K562 (cell line): ENCODE measurements around the gene FBXO10. TPM values are rescaled to one million over a fixed set of nuclear protein-coding genes. Genes with fewer than 3 reads are reported as not detected.

Experiments
- DACH1 ChIP-seq: fragments of 450-650 bp; IDR thresholded peaks from 2 replicates; pipeline ENCODE4 v1.6.1; 2018; ENCODE audit not compliant: partially characterized antibody
- ETV6 ChIP-seq, 3 experiments: fragments of 150-350 bp in 1 of 3; sonication (generic) in 1 of 3; formaldehyde crosslinking in 1 of 3; IDR thresholded peaks; 2 replicates each; pipeline versions ENCODE4 v1.6.1 to v1.8.0; 2014 to 2022; ENCODE audit warnings: borderline replicate concordance in 2 of 3, low read depth in 2 of 3, antibody characterized with exemption in 1 of 3, low read length in 1 of 3, mild to moderate bottlenecking in 1 of 3, missing genetic modification reagents in 1 of 3
- FOXJ3 ChIP-seq: sonication (generic); formaldehyde crosslinking; IDR thresholded peaks from 2 replicates; pipeline ENCODE4 v1.4.0; 2020; ENCODE audit warnings: mild to moderate bottlenecking, missing genetic modification reagents
- HDAC1 ChIP-seq, 2 experiments: fragments of 450-650 bp; IDR thresholded peaks; 2 replicates each; pipeline ENCODE4 v1.6.1; 2016 to 2017; ENCODE audit warnings: inconsistent platforms in 1 of 2, mild to moderate bottlenecking in 1 of 2, moderate library complexity in 1 of 2
- HMG20B ChIP-seq: fragments of 250-450 bp; sonication (Bioruptor Pico); IDR thresholded peaks from 2 replicates; pipeline ENCODE4 v1.5.0; 2021; ENCODE audit warnings: mild to moderate bottlenecking
- MEF2D ChIP-seq: conservative IDR thresholded peaks from 2 replicates; pipeline ENCODE4 v1.6.1; 2016; ENCODE audit warnings: low read depth, missing genetic modification characterization, missing compliant biosample characterization
- MTA2 ChIP-seq: fragments of 450-650 bp; IDR thresholded peaks from 2 replicates; pipeline ENCODE4 v1.6.1; 2016; ENCODE audit warnings: low read depth
- POLR3G ChIP-seq: IDR thresholded peaks from 2 replicates; pipeline ENCODE4 v1.6.1; 2011; ENCODE audit not compliant: insufficient read length, insufficient replicate concordance; ENCODE audit errors: extremely low read depth
- SLC30A9 ChIP-seq: fragments of 250-450 bp; sonication (Bioruptor Pico); IDR thresholded peaks from 2 replicates; pipeline ENCODE4 v1.8.0; 2022; ENCODE audit warnings: mild to moderate bottlenecking, moderate library complexity
- TBP ChIP-seq: optimal IDR thresholded peaks from 2 replicates; pipeline ENCODE3; 2011; ENCODE audit warnings: low read depth, low read length, improper control_type of control experiment
- ZBED1 ChIP-seq: IDR thresholded peaks from 2 replicates; pipeline ENCODE4 v1.6.1; 2014
- ZFP1 ChIP-seq: fragments of 450-650 bp; formaldehyde crosslinking; IDR thresholded peaks from 2 replicates; pipeline ENCODE4 v1.4.0; 2020; ENCODE audit warnings: mild to moderate bottlenecking, mixed read lengths
- polyA plus RNA-seq, 8 experiments: library from polyadenylated mRNA; depleted of rRNA in 4 of 8; stranded (reverse) in 5 of 8; unstranded in 3 of 8; fragments of >200 nt; fragmentation: Nextera tagmentation in 2 of 8; fragmentation: Illumina TruSeq in 1 of 8; extraction: Ambion mirVana in 2 of 8; extraction: Trizol in 1 of 8; gene quantifications; 2 replicates each; pipeline versions ENCODE4 v1.2.1 to v1.2.3, GENCODE V29; 2011 to 2014; ENCODE audit warnings: inconsistent platforms in 1 of 8, missing spikeins in 1 of 8
- total RNA-seq, 7 experiments: library from RNA; depleted of rRNA in 6 of 7; stranded (reverse); fragments of >200 nt in 6 of 7; fragmentation: Illumina TruSeq in 2 of 7; extraction: Trizol in 2 of 7; gene quantifications; 2 replicates each; pipeline versions ENCODE4 v1.2.1 to v1.2.3, GENCODE V29; 2011 to 2021; ENCODE audit warnings: low replicate concordance in 1 of 7
- TF ChIP-seq, protein P1 (sequence below): fragments of 450-650 bp; IDR thresholded peaks from 2 replicates; pipeline ENCODE4 v1.6.1; 2016; ENCODE audit warnings: low read depth
- TF ChIP-seq, protein P2 (sequence below): sonication (generic); formaldehyde crosslinking; IDR thresholded peaks from 2 replicates; pipeline ENCODE4 v1.8.0; 2022; ENCODE audit warnings: missing genetic modification reagents, mild to moderate bottlenecking, borderline replicate concordance

The FBXO10 gene
- total and polyA plus RNA-seq, 9 of the 15 experiments (the other 6 are each of a cell fraction or from before 2014, with no cell fraction given), result 0.84 to 9.9 (median 6.0) TPM

GRCh38 chr9:37486616-37487548 lies 89.3 kb downstream of the FBXO10 start (continued):
- TF ChIP-seq, protein P1, sequence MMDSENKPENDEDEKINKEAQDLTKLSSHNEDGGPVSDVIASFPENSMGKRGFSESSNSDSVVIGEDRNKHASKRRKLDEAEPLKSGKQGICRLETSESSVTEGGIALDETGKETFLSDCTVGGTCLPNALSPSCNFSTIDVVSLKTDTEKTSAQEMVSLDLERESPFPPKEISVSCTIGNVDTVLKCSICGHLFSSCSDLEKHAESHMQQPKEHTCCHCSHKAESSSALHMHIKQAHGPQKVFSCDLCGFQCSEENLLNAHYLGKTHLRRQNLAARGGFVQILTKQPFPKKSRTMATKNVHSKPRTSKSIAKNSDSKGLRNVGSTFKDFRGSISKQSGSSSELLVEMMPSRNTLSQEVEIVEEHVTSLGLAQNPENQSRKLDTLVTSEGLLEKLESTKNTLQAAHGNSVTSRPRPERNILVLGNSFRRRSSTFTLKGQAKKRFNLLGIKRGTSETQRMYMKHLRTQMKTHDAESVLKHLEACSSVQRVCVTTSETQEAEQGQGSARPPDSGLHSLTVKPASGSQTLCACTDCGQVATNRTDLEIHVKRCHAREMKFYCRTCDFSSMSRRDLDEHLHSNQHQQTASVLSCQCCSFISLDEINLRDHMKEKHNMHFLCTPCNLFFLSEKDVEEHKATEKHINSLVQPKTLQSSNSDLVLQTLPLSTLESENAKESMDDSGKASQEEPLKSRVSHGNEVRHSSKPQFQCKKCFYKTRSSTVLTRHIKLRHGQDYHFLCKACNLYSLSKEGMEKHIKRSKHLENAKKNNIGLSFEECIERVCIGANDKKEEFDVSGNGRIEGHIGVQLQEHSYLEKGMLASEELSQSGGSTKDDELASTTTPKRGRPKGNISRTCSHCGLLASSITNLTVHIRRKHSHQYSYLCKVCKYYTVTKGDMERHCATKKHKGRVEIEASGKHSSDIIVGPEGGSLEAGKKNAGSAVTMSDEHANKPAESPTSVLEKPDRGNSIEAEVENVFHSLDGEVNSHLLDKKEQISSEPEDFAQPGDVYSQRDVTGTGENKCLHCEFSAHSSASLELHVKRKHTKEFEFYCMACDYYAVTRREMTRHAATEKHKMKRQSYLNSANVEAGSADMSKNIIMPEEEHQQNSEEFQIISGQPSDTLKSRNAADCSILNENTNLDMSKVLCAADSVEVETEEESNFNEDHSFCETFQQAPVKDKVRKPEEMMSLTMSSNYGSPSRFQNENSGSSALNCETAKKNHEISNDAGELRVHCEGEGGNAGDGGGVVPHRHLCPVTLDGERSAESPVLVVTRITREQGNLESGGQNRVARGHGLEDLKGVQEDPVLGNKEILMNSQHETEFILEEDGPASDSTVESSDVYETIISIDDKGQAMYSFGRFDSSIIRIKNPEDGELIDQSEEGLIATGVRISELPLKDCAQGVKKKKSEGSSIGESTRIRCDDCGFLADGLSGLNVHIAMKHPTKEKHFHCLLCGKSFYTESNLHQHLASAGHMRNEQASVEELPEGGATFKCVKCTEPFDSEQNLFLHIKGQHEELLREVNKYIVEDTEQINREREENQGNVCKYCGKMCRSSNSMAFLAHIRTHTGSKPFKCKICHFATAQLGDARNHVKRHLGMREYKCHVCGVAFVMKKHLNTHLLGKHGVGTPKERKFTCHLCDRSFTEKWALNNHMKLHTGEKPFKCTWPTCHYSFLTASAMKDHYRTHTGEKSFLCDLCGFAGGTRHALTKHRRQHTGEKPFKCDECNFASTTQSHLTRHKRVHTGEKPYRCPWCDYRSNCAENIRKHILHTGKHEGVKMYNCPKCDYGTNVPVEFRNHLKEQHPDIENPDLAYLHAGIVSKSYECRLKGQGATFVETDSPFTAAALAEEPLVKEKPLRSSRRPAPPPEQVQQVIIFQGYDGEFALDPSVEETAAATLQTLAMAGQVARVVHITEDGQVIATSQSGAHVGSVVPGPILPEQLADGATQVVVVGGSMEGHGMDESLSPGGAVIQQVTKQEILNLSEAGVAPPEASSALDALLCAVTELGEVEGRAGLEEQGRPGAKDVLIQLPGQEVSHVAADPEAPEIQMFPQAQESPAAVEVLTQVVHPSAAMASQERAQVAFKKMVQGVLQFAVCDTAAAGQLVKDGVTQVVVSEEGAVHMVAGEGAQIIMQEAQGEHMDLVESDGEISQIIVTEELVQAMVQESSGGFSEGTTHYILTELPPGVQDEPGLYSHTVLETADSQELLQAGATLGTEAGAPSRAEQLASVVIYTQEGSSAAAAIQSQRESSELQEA, result no peak
- TF ChIP-seq ETV6 (IDR thresholded peaks at IDR 0.05; ENCODE audit: borderline replicate concordance in 1 of 2, low read depth in 2 of 2, low read length in 1 of 2) (no peak), ETV6 (CRISPR knock-in tag; IDR thresholded peaks at IDR 0.05; ENCODE audit: borderline replicate concordance) (no peak), HDAC1 (IDR thresholded peaks at IDR 0.05) (0 out of 4 replicates have a peak, but pooled peaks of 1 of the 2 experiments have one; percentile 54), MTA2 (no peak), ZFP1 (CRISPR knock-in tag) (no peak), FOXJ3 (CRISPR knock-in tag) (no peak), DACH1 (no peak), HMG20B (CRISPR knock-in tag) (no peak), TBP (no peak), ZBED1 (no peak), POLR3G (no peak), MEF2D (tag) (no peak), SLC30A9 (no peak)
- TF ChIP-seq, protein P2, sequence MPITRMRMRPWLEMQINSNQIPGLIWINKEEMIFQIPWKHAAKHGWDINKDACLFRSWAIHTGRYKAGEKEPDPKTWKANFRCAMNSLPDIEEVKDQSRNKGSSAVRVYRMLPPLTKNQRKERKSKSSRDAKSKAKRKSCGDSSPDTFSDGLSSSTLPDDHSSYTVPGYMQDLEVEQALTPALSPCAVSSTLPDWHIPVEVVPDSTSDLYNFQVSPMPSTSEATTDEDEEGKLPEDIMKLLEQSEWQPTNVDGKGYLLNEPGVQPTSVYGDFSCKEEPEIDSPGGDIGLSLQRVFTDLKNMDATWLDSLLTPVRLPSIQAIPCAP (CRISPR knock-in tag), result no peak
